Measurements from ENCODE around the gene TCP10L. TPM values are rescaled to one million over a fixed set of nuclear protein-coding genes. Genes with fewer than 3 reads are reported as not detected.

The TCP10L gene
- total RNA-seq, 1 experiment from 2014 or later = 1.2 TPM

DNA sequence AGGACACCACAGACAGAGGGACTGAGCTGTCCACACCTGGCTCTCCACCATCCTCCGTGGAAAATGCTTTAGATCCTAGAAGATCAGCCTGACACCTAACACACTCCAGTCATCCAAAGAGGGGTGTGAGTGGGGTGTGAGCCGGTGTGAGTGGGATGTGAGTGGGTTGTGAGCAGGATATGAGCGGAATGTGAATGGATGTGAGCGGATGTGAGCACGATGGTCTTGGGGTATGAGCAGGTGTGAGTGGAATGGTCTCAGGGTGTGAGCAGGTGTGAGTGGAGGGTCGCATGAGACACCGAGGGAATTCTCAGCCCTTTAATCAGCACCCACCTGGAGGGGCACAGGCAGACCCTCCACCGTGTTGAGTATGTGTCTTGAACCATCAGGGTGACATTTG is 851 bp downstream of the TCP10L start (continued):
- TF ChIP-seq, protein P1, sequence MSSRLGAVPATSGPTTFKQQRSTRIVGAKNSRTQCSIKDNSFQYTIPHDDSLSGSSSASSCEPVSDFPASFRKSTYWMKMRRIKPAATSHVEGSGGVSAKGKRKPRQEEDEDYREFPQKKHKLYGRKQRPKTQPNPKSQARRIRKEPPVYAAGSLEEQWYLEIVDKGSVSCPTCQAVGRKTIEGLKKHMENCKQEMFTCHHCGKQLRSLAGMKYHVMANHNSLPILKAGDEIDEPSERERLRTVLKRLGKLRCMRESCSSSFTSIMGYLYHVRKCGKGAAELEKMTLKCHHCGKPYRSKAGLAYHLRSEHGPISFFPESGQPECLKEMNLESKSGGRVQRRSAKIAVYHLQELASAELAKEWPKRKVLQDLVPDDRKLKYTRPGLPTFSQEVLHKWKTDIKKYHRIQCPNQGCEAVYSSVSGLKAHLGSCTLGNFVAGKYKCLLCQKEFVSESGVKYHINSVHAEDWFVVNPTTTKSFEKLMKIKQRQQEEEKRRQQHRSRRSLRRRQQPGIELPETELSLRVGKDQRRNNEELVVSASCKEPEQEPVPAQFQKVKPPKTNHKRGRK (CRISPR knock-in tag; IDR thresholded peaks at IDR 0.05; ENCODE audit: borderline replicate concordance) = no peak
- TF ChIP-seq, protein P2, sequence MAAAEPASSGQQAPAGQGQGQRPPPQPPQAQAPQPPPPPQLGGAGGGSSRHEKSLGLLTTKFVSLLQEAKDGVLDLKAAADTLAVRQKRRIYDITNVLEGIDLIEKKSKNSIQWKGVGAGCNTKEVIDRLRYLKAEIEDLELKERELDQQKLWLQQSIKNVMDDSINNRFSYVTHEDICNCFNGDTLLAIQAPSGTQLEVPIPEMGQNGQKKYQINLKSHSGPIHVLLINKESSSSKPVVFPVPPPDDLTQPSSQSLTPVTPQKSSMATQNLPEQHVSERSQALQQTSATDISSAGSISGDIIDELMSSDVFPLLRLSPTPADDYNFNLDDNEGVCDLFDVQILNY (CRISPR knock-in tag; IDR thresholded peaks at IDR 0.05) = no peak
- TF ChIP-seq, protein P3, sequence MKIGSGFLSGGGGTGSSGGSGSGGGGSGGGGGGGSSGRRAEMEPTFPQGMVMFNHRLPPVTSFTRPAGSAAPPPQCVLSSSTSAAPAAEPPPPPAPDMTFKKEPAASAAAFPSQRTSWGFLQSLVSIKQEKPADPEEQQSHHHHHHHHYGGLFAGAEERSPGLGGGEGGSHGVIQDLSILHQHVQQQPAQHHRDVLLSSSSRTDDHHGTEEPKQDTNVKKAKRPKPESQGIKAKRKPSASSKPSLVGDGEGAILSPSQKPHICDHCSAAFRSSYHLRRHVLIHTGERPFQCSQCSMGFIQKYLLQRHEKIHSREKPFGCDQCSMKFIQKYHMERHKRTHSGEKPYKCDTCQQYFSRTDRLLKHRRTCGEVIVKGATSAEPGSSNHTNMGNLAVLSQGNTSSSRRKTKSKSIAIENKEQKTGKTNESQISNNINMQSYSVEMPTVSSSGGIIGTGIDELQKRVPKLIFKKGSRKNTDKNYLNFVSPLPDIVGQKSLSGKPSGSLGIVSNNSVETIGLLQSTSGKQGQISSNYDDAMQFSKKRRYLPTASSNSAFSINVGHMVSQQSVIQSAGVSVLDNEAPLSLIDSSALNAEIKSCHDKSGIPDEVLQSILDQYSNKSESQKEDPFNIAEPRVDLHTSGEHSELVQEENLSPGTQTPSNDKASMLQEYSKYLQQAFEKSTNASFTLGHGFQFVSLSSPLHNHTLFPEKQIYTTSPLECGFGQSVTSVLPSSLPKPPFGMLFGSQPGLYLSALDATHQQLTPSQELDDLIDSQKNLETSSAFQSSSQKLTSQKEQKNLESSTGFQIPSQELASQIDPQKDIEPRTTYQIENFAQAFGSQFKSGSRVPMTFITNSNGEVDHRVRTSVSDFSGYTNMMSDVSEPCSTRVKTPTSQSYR (CRISPR knock-in tag; IDR thresholded peaks at IDR 0.05) = no peak
- TF ChIP-seq GABPB1 (CRISPR knock-in tag; IDR thresholded peaks at IDR 0.05) (no peak), FOXJ3 (CRISPR knock-in tag; IDR thresholded peaks at IDR 0.05; ENCODE audit: borderline replicate concordance) (no peak)
- TF ChIP-seq, protein P4, sequence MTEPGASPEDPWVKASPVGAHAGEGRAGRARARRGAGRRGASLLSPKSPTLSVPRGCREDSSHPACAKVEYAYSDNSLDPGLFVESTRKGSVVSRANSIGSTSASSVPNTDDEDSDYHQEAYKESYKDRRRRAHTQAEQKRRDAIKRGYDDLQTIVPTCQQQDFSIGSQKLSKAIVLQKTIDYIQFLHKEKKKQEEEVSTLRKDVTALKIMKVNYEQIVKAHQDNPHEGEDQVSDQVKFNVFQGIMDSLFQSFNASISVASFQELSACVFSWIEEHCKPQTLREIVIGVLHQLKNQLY (CRISPR knock-in tag; IDR thresholded peaks at IDR 0.05) = no peak

DNA sequence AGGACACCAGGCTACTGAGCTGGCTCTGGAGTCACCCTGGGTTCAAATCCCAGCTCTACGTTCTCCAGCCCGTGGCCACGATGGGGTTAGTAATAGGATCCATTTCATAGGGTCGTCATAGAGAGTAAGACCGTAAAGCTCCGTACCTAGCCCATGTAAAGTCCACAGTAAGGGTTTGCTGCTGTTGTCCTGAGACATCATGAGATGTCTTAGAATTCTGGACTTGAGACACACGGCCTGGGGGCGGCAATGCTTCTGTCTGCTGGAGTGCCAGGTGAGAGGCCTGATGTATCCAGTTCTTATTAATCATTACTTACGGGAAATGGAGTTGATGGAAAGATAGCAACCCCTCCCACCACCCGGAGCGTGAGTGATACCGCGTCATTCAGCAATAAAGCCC is 3.6 kb downstream of the TCP10L start:
- POLR2A ChIA-PET = no interaction called here
- Mint-ChIP-seq H3K27ac (no peak overlapping the region), H3K9me3 (no peaks in the 10 kb centered on the region), H3K36me3 (no peaks in the 10 kb centered on the region), H3K4me1 (0 out of 2 replicates have a peak, but pooled peaks cover 2% of the 10 kb centered on the region), H3K4me3 (no peak overlapping the region), H3K27me3 (ENCODE audit: low read depth) (no peaks in the 10 kb centered on the region)
- no peak for ATAC-seq
- DNase-seq (ENCODE audit: low spot score) = no peak
- CTCF ChIA-PET = interaction anchor here (1.9 to 2.0 kb wide), 2 partner anchors 19 to 178 kb away, joined by 4 to 9 read pairs; no protein-coding TSS in a partner anchor
- TF ChIP-seq, protein P5, sequence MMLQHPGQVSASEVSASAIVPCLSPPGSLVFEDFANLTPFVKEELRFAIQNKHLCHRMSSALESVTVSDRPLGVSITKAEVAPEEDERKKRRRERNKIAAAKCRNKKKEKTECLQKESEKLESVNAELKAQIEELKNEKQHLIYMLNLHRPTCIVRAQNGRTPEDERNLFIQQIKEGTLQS (CRISPR knock-in tag; conservative IDR thresholded peaks at IDR 0.05) = no peak
- TF ChIP-seq ESRRA (CRISPR knock-in tag; IDR thresholded peaks at IDR 0.05; ENCODE audit: borderline replicate concordance) (no peak), NR2C2 (CRISPR knock-in tag; IDR thresholded peaks at IDR 0.05) (no peak), ZNF396 (CRISPR knock-in tag; IDR thresholded peaks at IDR 0.05; ENCODE audit: borderline replicate concordance) (no peak)
- TF ChIP-seq, protein P2 (CRISPR knock-in tag; IDR thresholded peaks at IDR 0.05) = no peak

DNA sequence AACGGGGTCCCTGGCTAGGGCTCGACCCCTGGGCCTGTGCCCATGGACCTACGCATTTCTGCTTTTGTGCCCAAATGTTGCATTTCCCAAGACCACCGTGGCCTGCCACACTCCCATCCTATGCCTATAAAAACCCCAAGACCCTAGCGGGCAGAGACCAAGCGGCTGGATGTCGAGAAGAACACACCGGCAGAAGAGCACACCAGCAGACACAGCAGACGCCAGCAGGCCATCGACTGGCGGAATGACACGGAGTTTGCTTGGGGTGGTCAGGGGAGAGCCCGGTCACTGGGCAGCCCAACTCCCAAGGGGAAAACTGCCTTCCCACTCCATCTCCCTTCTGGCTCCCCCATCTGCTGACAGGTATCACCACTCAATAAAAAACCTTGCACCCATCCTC is 4.4 kb downstream of the TCP10L start:
- POLR2A ChIA-PET = no interaction called here
- DNase-seq (ENCODE audit: low spot score) (no peak), ATAC-seq (no peak)
- Mint-ChIP-seq H3K4me1 (0 out of 2 replicates have a peak, but pooled peaks cover 2% of the 10 kb centered on the region), H3K27ac (no peak overlapping the region), H3K4me3 (no peak overlapping the region), H3K9me3 (no peaks in the 10 kb centered on the region), H3K27me3 (ENCODE audit: low read depth) (no peaks in the 10 kb centered on the region), H3K36me3 (no peaks in the 10 kb centered on the region)
- TF ChIP-seq, protein P6, sequence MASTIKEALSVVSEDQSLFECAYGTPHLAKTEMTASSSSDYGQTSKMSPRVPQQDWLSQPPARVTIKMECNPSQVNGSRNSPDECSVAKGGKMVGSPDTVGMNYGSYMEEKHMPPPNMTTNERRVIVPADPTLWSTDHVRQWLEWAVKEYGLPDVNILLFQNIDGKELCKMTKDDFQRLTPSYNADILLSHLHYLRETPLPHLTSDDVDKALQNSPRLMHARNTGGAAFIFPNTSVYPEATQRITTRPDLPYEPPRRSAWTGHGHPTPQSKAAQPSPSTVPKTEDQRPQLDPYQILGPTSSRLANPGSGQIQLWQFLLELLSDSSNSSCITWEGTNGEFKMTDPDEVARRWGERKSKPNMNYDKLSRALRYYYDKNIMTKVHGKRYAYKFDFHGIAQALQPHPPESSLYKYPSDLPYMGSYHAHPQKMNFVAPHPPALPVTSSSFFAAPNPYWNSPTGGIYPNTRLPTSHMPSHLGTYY (CRISPR knock-in tag; IDR thresholded peaks at IDR 0.05) = no peak
- no peak for TF ChIP-seq CREB1 (CRISPR knock-in tag; IDR thresholded peaks at IDR 0.05)
- no peak for TF ChIP-seq JAZF1 (CRISPR knock-in tag; IDR thresholded peaks at IDR 0.05)
- TF ChIP-seq, protein P7, sequence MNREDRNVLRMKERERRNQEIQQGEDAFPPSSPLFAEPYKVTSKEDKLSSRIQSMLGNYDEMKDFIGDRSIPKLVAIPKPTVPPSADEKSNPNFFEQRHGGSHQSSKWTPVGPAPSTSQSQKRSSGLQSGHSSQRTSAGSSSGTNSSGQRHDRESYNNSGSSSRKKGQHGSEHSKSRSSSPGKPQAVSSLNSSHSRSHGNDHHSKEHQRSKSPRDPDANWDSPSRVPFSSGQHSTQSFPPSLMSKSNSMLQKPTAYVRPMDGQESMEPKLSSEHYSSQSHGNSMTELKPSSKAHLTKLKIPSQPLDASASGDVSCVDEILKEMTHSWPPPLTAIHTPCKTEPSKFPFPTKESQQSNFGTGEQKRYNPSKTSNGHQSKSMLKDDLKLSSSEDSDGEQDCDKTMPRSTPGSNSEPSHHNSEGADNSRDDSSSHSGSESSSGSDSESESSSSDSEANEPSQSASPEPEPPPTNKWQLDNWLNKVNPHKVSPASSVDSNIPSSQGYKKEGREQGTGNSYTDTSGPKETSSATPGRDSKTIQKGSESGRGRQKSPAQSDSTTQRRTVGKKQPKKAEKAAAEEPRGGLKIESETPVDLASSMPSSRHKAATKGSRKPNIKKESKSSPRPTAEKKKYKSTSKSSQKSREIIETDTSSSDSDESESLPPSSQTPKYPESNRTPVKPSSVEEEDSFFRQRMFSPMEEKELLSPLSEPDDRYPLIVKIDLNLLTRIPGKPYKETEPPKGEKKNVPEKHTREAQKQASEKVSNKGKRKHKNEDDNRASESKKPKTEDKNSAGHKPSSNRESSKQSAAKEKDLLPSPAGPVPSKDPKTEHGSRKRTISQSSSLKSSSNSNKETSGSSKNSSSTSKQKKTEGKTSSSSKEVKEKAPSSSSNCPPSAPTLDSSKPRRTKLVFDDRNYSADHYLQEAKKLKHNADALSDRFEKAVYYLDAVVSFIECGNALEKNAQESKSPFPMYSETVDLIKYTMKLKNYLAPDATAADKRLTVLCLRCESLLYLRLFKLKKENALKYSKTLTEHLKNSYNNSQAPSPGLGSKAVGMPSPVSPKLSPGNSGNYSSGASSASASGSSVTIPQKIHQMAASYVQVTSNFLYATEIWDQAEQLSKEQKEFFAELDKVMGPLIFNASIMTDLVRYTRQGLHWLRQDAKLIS (CRISPR knock-in tag; IDR thresholded peaks at IDR 0.05; ENCODE audit: borderline replicate concordance) = no peak
- no peak for TF ChIP-seq FOXP1 (CRISPR knock-in tag; IDR thresholded peaks at IDR 0.05; ENCODE audit: borderline replicate concordance)
- TF ChIP-seq, protein P8, sequence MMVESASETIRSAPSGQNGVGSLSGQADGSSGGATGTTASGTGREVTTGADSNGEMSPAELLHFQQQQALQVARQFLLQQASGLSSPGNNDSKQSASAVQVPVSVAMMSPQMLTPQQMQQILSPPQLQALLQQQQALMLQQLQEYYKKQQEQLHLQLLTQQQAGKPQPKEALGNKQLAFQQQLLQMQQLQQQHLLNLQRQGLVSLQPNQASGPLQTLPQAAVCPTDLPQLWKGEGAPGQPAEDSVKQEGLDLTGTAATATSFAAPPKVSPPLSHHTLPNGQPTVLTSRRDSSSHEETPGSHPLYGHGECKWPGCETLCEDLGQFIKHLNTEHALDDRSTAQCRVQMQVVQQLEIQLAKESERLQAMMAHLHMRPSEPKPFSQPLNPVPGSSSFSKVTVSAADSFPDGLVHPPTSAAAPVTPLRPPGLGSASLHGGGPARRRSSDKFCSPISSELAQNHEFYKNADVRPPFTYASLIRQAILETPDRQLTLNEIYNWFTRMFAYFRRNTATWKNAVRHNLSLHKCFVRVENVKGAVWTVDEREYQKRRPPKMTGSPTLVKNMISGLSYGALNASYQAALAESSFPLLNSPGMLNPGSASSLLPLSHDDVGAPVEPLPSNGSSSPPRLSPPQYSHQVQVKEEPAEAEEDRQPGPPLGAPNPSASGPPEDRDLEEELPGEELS (CRISPR knock-in tag; IDR thresholded peaks at IDR 0.05) = no peak
- TF ChIP-seq SMAD3 (CRISPR knock-in tag; IDR thresholded peaks at IDR 0.05; ENCODE audit: borderline replicate concordance) = no peak
- TF ChIP-seq NFATC4 (CRISPR knock-in tag; IDR thresholded peaks at IDR 0.05) = no peak
- CTCF ChIA-PET = interaction anchor here (1.4 to 1.9 kb wide), 3 partner anchors 11 to 178 kb away, joined by 4 to 6 read pairs (median 4); no protein-coding TSS in a partner anchor

All from WTC11 (cell line).